ENCODE data around the gene PFDN4.

DNA sequence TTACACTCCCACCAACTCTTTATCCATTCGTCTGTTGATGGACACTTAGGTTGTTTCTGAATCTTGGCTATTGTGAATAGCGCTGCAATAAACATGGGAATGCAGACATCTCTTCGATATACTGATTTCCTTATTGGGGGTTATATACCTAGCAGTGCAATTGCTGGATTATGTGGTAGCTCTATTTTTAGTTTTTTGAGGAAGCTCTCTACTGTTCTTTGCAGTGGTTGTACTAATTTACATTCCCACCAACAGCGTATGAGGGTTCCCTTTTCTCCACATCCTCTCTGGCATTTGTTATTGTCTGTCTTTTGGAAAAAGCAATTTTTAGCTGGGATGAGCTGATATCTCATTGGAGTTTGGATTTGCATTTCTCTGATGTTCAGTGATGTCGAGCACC, 4.6 kb upstream of the PFDN4 start:
- TF ChIP-seq EP300 (conservative IDR thresholded peaks at IDR 0.05; ENCODE audit: poor library complexity, severe bottlenecking) = no peak
- TF ChIP-seq EZH2 (IDR thresholded peaks at IDR 0.05; ENCODE audit: borderline replicate concordance, insufficient read depth, low read length, poor library complexity, severe bottlenecking) = no peak
- TF ChIP-seq, protein P1, sequence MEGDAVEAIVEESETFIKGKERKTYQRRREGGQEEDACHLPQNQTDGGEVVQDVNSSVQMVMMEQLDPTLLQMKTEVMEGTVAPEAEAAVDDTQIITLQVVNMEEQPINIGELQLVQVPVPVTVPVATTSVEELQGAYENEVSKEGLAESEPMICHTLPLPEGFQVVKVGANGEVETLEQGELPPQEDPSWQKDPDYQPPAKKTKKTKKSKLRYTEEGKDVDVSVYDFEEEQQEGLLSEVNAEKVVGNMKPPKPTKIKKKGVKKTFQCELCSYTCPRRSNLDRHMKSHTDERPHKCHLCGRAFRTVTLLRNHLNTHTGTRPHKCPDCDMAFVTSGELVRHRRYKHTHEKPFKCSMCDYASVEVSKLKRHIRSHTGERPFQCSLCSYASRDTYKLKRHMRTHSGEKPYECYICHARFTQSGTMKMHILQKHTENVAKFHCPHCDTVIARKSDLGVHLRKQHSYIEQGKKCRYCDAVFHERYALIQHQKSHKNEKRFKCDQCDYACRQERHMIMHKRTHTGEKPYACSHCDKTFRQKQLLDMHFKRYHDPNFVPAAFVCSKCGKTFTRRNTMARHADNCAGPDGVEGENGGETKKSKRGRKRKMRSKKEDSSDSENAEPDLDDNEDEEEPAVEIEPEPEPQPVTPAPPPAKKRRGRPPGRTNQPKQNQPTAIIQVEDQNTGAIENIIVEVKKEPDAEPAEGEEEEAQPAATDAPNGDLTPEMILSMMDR (IDR thresholded peaks at IDR 0.05; ENCODE audit: poor library complexity, severe bottlenecking) = no peak
- no peak for TF ChIP-seq POLR2AphosphoS5 (IDR thresholded peaks at IDR 0.05)
- TF ChIP-seq SMC3 (conservative IDR thresholded peaks at IDR 0.05; ENCODE audit: poor library complexity) = no peak
- TF ChIP-seq, protein P2, sequence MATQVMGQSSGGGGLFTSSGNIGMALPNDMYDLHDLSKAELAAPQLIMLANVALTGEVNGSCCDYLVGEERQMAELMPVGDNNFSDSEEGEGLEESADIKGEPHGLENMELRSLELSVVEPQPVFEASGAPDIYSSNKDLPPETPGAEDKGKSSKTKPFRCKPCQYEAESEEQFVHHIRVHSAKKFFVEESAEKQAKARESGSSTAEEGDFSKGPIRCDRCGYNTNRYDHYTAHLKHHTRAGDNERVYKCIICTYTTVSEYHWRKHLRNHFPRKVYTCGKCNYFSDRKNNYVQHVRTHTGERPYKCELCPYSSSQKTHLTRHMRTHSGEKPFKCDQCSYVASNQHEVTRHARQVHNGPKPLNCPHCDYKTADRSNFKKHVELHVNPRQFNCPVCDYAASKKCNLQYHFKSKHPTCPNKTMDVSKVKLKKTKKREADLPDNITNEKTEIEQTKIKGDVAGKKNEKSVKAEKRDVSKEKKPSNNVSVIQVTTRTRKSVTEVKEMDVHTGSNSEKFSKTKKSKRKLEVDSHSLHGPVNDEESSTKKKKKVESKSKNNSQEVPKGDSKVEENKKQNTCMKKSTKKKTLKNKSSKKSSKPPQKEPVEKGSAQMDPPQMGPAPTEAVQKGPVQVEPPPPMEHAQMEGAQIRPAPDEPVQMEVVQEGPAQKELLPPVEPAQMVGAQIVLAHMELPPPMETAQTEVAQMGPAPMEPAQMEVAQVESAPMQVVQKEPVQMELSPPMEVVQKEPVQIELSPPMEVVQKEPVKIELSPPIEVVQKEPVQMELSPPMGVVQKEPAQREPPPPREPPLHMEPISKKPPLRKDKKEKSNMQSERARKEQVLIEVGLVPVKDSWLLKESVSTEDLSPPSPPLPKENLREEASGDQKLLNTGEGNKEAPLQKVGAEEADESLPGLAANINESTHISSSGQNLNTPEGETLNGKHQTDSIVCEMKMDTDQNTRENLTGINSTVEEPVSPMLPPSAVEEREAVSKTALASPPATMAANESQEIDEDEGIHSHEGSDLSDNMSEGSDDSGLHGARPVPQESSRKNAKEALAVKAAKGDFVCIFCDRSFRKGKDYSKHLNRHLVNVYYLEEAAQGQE (IDR thresholded peaks at IDR 0.05; ENCODE audit: borderline replicate concordance) = no peak
- no peak for TF ChIP-seq TAF1 (IDR thresholded peaks at IDR 0.05; ENCODE audit: low read depth)
- TF ChIP-seq MXI1 (conservative IDR thresholded peaks at IDR 0.05; ENCODE audit: poor library complexity, severe bottlenecking) = no peak

Data from neural cell (in vitro differentiated cells).